Tibial artery (tissue), 4 donors: Measurements from ENCODE around the gene LILRA6.
A peak's percentile ranks its signal among the peaks of the same experiment; 100 is the strongest.

Experiments used
- DNase-seq, 2 donors: peaks; one replicate each; pipeline ENCODE4 v3.0.0-alpha.2; 2019
- H3K27ac ChIP-seq, 2 donors: fragments of 200-600 bp; sonication (generic) in 1 of 2; 1 replicate in 1 of 2; 2 replicates in 1 of 2; pipeline ENCODE4 v1.5.1; 2018 to 2019; ENCODE audit warnings: mild to moderate bottlenecking in 1 of 2
- H3K27me3 ChIP-seq, 2 donors: fragments of 200-600 bp; sonication (generic) in 1 of 2; one replicate each; pipeline versions ENCODE4 v1.5.1 to v1.6.0; 2016 to 2019
- H3K36me3 ChIP-seq, 3 donors: fragments of 200-600 bp; sonication (generic) in 2 of 3; one replicate each; pipeline ENCODE4 v1.5.1; 2016 to 2019; ENCODE audit warnings: mild to moderate bottlenecking in 2 of 3
- H3K4me1 ChIP-seq, 4 donors: fragments of 200-600 bp; sonication (generic) in 2 of 4; 1 replicate in 3 of 4; 2 replicates in 1 of 4; pipeline ENCODE4 v1.5.1; 2016 to 2019
- H3K4me3 ChIP-seq, 2 donors: fragments of 200-600 bp; sonication (generic) in 1 of 2; 1 replicate in 1 of 2; 2 replicates in 1 of 2; pipeline ENCODE4 v1.5.1; 2018 to 2019; ENCODE audit warnings: mild to moderate bottlenecking in 2 of 2
- H3K9me3 ChIP-seq, 3 donors: fragments of 200-600 bp; sonication (generic) in 1 of 3; one replicate each; pipeline ENCODE4 v1.5.1; 2016 to 2019
- intact Hi-C: fragments of 100-400 bp; cut with DNase I; formaldehyde crosslinking; loops from one replicate; pipeline ENCODE4 v1.15.0; 2023; ENCODE audit warnings: low total_unique reads
- TF ChIP-seq, protein P1 (sequence below), 2 experiments: fragments of 200-600 bp in 1 of 2; fragments of 450-650 bp in 1 of 2; IDR thresholded peaks; one replicate each; pipeline ENCODE4 v1.5.1; 2017 to 2019; ENCODE audit warnings: antibody characterized with exemption in 2 of 2, mild to moderate bottlenecking in 1 of 2, moderate library complexity in 1 of 2

Gene LILRA6

DNA sequence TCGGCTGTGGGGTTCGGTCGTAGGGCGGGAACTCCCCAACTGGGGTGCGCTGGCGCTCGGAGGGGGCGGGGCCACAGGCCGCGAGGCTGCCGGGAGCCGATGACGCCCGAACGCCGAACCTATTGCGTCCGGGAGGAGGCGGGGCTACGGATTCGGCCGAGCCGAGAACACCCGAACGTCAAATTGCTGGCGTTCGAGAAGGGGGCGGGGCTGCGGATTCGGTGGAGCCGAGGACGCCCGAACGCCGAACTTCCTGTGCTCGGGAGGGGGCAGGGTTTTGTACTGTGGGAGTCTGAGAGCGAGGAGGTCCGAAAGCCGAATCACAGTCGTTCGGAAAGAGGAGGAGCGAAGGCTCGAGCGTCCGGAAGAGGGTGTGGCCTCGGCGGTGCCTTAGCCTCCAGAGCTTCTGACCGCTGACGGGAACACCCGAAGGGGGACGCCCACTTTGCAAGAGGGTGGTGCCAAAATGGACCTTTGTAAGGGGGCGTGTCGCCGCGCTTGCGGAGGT is 52.0 kb downstream of the LILRA6 start:
- peak overlapping the region; percentile 71 to 82 for H3K4me3 ChIP-seq
- DNase-seq = peak; percentile 99 to 100
- TF ChIP-seq, protein P1, sequence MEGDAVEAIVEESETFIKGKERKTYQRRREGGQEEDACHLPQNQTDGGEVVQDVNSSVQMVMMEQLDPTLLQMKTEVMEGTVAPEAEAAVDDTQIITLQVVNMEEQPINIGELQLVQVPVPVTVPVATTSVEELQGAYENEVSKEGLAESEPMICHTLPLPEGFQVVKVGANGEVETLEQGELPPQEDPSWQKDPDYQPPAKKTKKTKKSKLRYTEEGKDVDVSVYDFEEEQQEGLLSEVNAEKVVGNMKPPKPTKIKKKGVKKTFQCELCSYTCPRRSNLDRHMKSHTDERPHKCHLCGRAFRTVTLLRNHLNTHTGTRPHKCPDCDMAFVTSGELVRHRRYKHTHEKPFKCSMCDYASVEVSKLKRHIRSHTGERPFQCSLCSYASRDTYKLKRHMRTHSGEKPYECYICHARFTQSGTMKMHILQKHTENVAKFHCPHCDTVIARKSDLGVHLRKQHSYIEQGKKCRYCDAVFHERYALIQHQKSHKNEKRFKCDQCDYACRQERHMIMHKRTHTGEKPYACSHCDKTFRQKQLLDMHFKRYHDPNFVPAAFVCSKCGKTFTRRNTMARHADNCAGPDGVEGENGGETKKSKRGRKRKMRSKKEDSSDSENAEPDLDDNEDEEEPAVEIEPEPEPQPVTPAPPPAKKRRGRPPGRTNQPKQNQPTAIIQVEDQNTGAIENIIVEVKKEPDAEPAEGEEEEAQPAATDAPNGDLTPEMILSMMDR (IDR thresholded peaks at IDR 0.05) = no peak
- H3K4me1 ChIP-seq = peaks cover 4 to 24% (median 19%) of the 10 kb centered on the region in 4 donors
- peaks cover 8 to 34% (median 11%) of the 10 kb centered on the region in 3 donors for H3K36me3 ChIP-seq
- no peaks in the 10 kb centered on the region for H3K27me3 ChIP-seq
- intact Hi-C loops = no loop called here
- H3K27ac ChIP-seq = peak overlapping the region; percentile 92 to 97
- no peaks in the 10 kb centered on the region for H3K9me3 ChIP-seq

DNA sequence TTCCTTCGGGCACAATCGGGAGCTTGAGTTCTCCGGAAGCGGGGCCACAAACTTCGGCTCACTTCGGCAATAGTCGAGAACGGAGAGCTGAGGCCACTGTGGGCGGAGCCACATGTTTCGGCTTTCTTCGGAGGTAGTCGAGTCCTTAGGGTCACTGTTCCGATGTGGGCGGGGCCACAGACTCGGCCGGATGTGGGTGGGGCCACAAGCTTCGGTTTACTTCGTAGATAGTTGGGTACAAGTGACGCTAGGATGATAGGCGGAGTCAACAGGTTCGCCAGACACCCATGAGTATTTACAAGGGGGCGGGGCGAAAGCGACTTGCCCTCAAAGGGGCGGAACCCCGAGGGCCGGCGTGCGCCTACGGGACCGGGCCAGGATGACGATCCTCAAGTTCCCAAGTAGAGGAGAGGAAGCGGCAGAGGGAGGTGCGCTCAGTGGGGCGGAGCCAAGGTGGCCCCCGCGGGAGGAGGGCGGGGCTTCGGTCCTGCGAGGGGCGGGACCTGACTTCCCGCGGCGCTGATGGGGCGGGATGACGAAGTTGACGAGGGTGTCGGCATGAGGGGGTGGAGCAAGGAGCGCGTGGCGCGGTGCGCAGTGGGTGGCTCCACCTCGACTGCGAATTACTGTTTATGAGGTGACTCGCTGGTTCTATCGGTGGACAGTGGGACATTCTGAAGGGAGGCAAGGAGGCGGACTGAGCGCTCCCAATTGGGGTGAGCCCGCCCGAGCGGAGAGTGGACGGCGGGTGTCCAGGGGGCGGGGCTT is 52.7 kb downstream of the LILRA6 start:
- DNase-seq = peak; percentile 100
- H3K4me1 ChIP-seq = peaks cover 4 to 24% (median 19%) of the 10 kb centered on the region in 4 donors

DNA sequence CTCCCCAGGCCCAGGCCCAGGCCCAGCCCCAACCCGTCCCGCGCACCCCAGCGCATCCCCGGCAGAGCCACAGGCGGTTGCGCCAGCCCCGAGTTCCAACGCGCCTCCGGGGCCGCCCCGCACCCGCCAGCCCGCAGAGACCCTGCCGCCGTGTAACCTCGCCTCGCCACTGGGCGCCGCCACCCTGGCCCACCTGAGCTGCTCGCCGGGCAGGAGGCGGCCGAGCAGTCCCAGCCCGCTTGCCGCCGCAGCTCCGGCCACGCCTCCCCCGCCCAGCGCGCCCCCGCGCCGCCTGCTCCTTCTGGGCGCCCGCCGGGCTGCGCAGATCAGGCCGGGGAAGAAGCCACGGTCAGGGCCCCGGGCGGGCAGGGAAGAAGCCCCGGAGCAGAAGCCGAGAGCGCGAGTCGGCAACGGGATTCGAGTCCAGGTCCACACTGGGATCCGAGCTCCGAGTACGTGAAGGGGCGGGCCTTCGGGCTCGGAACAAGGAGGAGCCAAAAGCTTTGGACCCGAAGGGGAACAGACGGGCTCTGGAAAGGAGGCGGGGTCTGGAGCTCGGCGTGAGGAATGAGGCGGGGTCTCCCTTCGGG is 53.4 kb downstream of the LILRA6 start, which contains the start of gene MBOAT7:
MBOAT7 (minus strand) TSS at position 436 of the 590 bp plus-strand sequence. CDS start 1,072 bp downstream, outside the sequence.
- intact Hi-C loops = no loop called here
- DNase-seq = no peak

More for the DNA sequence above, 52.7 kb downstream of the LILRA6 start:
- TF ChIP-seq, protein P1 (IDR thresholded peaks at IDR 0.05) = peak in 1 of 2 experiments; percentile 16
- H3K27ac ChIP-seq = peak overlapping the region; percentile 92 to 97
- H3K4me3 ChIP-seq = peak overlapping the region; percentile 71 to 82
- H3K36me3 ChIP-seq = peaks cover 8 to 33% (median 11%) of the 10 kb centered on the region in 3 donors
- H3K9me3 ChIP-seq = no peaks in the 10 kb centered on the region
- intact Hi-C loops = no loop called here
- H3K27me3 ChIP-seq = no peaks in the 10 kb centered on the region

DNA sequence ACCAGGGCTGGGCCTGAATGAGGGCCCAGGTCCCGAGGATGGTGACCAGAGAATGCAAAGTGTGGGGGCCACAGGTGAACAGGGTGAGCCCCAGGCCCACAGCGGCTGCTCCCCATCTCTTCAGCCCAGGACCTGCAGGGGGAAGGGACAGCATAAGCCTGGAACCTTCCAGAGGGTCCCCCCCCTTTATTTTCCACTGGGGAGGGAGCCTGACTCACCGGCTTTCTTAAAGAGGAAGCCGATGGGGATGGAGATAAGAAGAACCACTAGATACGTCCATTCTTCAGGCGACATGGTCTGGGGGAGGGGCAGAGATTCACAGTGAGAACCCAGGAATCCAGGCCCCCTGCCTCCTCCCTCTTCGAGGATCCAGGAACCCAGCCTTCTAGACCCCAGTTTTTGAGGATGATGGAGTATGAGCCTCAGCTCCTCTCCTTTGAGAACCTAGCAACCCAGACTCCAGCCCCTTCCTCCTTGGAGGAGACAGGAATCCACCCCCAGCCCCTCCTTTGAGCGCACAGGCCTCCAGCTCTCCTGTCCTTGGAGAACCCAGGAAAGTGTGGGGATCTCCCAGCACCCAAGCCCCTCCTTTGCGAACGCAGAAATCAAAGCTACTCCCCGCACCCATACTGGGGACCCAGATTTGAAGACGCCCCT is 54.2 kb downstream of the LILRA6 start:
- peak overlapping the region; percentile 71 to 82 for H3K4me3 ChIP-seq
- H3K27me3 ChIP-seq = no peaks in the 10 kb centered on the region
- H3K4me1 ChIP-seq = peaks cover 4 to 24% (median 19%) of the 10 kb centered on the region in 4 donors
- H3K27ac ChIP-seq = peak overlapping the region; percentile 92 to 97
- TF ChIP-seq, protein P1 (IDR thresholded peaks at IDR 0.05) = no peak
- intact Hi-C loops = no loop called here
- H3K9me3 ChIP-seq = no peaks in the 10 kb centered on the region
- H3K36me3 ChIP-seq = peaks cover 5 to 26% (median 5%) of the 10 kb centered on the region in 3 donors
- no peak for DNase-seq

More for the DNA sequence above, 53.4 kb downstream of the LILRA6 start, which contains the start of gene MBOAT7:
- no peaks in the 10 kb centered on the region for H3K9me3 ChIP-seq
- peaks cover 8 to 26% (median 11%) of the 10 kb centered on the region in 3 donors for H3K36me3 ChIP-seq
- H3K4me1 ChIP-seq = peaks cover 4 to 24% (median 19%) of the 10 kb centered on the region in 4 donors
- peak within 1 kb of the TSS; percentile 92 to 97 for H3K27ac ChIP-seq
- H3K4me3 ChIP-seq = peak within 1 kb of the TSS; percentile 71 to 82
- H3K27me3 ChIP-seq = no peaks in the 10 kb centered on the region
- TF ChIP-seq, protein P1 (IDR thresholded peaks at IDR 0.05) = peak in 1 of 2 experiments; percentile 45

DNA sequence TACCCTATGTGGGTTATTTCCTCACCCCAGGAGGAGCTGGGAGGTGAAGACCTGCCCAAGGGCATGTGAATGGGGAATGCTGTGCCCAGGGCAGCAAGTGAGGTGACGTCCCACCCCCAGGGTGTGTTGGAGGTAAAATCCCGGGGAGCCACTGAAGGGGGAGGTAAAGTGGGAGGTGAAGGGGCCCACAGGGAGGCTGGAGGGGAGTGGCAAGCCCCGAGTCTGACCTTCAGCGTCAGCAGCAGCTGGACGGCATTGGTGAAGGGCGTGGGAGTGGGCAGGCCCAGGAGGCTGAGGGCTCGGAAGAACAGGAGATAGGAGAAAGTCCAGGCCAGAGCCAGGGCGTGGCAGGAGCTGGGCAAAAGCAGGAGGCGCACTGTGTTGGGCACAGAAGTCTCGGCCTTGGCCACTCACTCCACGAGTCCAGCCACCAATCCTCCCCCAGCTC is 55.6 kb downstream of the LILRA6 start:
- intact Hi-C loops = no loop called here

More for the DNA sequence above, 55.6 kb downstream of the LILRA6 start:
- no peak overlapping the region for H3K27ac ChIP-seq
- H3K9me3 ChIP-seq = no peaks in the 10 kb centered on the region
- TF ChIP-seq, protein P1 (IDR thresholded peaks at IDR 0.05) = no peak
- DNase-seq = no peak
- H3K36me3 ChIP-seq = peaks cover 0 to 22% (median 0%) of the 10 kb centered on the region in 3 donors
- H3K4me1 ChIP-seq = peaks cover 4 to 17% (median 15%) of the 10 kb centered on the region in 4 donors
- H3K27me3 ChIP-seq = no peaks in the 10 kb centered on the region
- no peak overlapping the region for H3K4me3 ChIP-seq
